Measurements from ENCODE around the gene COPS3. TPM values are rescaled to one million over a fixed set of nuclear protein-coding genes. Genes with fewer than 3 reads are reported as not detected.

The COPS3 gene
- total RNA-seq, 4 donors from 2014 or later = 21.4 to 36.3 (median 29.4) TPM

DNA sequence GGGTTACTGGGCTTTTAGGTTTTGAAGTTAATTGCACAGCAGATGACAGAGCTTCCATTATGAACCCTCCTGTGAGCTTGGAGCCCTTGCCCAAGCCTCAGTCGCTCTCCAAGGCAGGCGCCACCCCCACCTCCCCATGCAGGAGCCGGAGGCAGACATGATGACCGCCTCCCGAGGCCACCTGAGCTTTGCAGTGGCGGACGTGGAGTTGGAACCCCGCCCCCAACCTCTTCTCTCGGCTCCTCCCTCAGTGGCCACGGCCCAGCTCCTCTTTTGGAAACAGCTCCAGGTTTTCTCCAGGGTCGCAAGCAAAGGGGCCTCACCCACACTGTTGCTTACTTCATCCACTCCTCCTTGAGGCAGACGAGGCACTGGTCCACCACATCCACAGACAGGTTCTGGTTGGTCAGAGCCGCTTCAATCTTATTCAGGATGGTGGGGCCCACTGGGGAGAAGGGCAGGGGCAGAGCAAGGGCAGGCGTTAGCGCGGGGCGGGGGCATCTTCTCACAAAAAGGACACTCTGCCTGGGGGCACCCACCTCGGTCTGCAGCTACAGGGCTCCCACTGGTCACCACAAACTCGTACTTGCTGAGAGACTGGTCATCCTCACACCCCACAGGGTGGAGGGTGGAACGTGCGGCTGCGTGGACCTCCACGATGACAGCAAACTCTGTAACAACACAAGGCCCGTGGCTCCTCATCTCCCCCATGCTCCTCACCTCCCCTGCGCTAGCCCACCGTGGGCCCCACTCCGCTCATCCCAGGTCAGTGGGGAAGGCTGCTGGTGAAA, 66.2 kb downstream of the COPS3 start:
- no peaks in the 10 kb centered on the region for H3K4me1 ChIP-seq
- no peak for TF ChIP-seq POLR2A (IDR thresholded peaks at IDR 0.05)
- TF ChIP-seq, protein P1, sequence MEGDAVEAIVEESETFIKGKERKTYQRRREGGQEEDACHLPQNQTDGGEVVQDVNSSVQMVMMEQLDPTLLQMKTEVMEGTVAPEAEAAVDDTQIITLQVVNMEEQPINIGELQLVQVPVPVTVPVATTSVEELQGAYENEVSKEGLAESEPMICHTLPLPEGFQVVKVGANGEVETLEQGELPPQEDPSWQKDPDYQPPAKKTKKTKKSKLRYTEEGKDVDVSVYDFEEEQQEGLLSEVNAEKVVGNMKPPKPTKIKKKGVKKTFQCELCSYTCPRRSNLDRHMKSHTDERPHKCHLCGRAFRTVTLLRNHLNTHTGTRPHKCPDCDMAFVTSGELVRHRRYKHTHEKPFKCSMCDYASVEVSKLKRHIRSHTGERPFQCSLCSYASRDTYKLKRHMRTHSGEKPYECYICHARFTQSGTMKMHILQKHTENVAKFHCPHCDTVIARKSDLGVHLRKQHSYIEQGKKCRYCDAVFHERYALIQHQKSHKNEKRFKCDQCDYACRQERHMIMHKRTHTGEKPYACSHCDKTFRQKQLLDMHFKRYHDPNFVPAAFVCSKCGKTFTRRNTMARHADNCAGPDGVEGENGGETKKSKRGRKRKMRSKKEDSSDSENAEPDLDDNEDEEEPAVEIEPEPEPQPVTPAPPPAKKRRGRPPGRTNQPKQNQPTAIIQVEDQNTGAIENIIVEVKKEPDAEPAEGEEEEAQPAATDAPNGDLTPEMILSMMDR (IDR thresholded peaks at IDR 0.05) = no peak
- H3K36me3 ChIP-seq = peaks cover 0 to 86% (median 0%) of the 10 kb centered on the region in 3 donors
- DNase-seq = no peak
- H3K4me3 ChIP-seq = no peak overlapping the region
- no peaks in the 10 kb centered on the region for H3K27me3 ChIP-seq
- H3K27ac ChIP-seq = no peak overlapping the region
- H3K9me3 ChIP-seq = no peaks in the 10 kb centered on the region

DNA sequence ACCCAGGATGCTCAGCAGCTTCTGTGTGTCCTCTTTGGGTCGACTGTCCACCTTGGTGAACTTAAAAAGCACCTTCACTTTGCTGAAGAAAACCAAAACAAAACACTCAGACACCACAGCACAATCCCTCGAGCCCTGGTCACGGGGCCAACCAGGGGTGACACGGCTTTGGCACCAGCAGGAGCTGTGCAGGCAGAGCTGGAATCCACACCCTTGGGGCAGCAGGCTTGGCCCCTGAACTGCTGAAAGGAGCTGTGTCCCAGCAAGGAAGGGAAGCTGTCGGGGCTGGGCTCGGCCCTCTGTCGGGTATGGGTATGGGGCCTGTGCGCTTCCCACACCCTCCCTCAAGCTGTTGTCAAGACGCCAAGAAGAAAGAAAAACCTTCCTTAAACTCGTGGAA, 67.3 kb downstream of the COPS3 start:
- Histone ChIP-seq H3K9me3 (no peaks in the 10 kb centered on the region), H3K27ac (no peak overlapping the region), H3K27me3 (no peaks in the 10 kb centered on the region), H3K36me3 (peaks cover 0 to 77% (median 0%) of the 10 kb centered on the region in 3 donors), H3K4me1 (no peaks in the 10 kb centered on the region), H3K4me3 (no peak overlapping the region)
- no peak for DNase-seq
- TF ChIP-seq POLR2A (IDR thresholded peaks at IDR 0.05) = no peak
- TF ChIP-seq, protein P1 (IDR thresholded peaks at IDR 0.05) = no peak

DNA sequence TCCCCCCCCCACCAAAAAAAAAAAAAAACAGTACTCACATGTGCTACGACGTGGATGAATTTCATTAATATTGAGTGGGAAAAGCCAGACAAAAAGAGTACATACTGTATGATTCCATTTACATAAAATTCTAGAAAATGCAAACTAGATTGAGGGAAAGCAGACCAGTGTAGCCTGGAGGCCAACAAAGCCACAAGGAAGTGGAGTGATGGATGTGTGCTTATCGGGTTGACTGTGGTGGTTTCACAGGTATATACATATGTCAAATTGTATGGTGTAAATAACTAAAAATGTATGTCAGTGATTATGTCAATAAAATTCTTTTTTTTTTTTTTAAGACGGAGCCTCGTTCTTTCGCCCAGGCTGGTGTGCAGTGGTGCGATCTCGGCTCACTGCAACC, 73.0 kb downstream of the COPS3 start:
- Histone ChIP-seq H3K9me3 (no peaks in the 10 kb centered on the region), H3K27me3 (no peaks in the 10 kb centered on the region), H3K27ac (no peak overlapping the region), H3K4me3 (no peak overlapping the region), H3K36me3 (peaks cover 0 to 19% (median 0%) of the 10 kb centered on the region in 3 donors), H3K4me1 (peaks cover 0 to 30% (median 17%) of the 10 kb centered on the region in 4 donors)
- no peak for DNase-seq
- TF ChIP-seq, protein P1 (IDR thresholded peaks at IDR 0.05) = no peak

DNA sequence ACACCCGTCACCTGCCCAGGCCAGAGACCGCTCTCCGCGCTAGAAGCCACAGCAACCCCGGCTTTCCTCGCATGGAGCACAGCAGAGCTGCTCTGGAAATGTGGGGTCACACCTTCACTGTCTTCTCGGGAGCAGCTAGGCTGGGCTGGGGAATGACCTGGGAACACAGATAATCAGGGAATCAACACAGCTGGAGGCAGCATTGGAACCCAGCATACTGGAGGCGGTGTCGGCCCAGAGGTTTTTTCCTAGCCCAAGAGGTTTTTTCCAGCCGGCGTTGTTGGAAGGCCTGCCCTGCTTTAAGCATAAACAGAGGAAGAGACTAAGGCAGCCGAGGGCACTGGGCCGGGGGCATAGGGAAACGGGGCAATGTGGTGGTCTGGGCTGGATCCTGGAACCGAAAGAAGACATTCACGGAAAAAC, 74.1 kb downstream of the COPS3 start:
- peaks cover 0 to 30% (median 17%) of the 10 kb centered on the region in 4 donors for H3K4me1 ChIP-seq
- no peaks in the 10 kb centered on the region for H3K9me3 ChIP-seq
- no peak for DNase-seq
- peaks cover 0 to 11% (median 0%) of the 10 kb centered on the region in 3 donors for H3K36me3 ChIP-seq
- no peaks in the 10 kb centered on the region for H3K27me3 ChIP-seq
- peak overlapping the region; percentile 71 to 83 (median 80) for H3K27ac ChIP-seq
- peak overlapping the region in 3 of 4 donors; percentile 54 to 66 (median 57) for H3K4me3 ChIP-seq
- TF ChIP-seq POLR2A (IDR thresholded peaks at IDR 0.05) = no peak
- TF ChIP-seq, protein P1 (IDR thresholded peaks at IDR 0.05) = no peak

DNA sequence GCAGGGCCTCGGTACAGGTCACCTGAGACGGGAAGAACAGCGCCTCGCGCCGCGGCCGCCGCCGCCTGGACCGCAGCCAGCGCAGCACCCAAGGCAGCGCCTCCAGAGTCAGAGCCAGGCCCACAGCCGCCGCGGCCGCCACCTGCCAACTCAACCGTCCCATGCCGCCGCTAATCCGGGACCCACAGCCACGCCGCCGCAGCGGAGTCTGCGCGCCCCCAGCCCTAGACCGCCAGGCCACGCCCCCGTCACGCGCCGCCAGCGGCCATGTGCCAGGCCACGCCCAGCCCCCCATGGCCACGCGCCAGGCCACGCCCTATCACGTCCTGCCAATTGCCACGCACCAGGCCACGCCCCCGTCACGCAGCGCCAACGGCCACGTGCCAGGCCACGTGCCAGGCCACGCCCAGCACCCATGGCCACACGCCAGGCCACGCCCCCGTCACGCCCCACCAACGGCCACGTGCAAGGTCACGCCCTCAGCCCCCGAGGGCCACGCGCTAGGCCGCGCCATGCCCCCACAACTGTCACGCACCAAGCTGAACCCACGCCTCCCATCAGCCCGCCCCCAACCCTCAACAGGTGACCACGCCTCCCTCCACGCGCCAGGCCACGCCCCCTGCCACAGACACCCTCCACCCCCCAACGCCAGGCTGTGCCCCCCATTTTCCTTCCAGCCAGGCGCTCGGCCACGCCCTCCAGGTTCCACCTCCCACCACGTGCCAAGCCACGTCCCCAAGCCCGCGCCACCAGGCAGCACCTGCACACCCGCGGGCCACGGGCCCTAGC, 74.7 kb downstream of the COPS3 start, which contains the start of gene PLD6:
Gene PLD6, minus strand, starts transcription at position 210 of the 789 bp plus-strand sequence. Its CDS starts 47 bp downstream, at position 163.
- DNase-seq = peak; percentile 87 to 94 (median 94)
- H3K9me3 ChIP-seq = no peaks in the 10 kb centered on the region
- peaks cover 0 to 5% (median 0%) of the 10 kb centered on the region in 3 donors for H3K36me3 ChIP-seq
- H3K27ac ChIP-seq = peak within 1 kb of the TSS; percentile 71 to 83 (median 80)
- no peaks in the 10 kb centered on the region for H3K27me3 ChIP-seq
- peak within 1 kb of the TSS; percentile 54 to 66 (median 58) for H3K4me3 ChIP-seq
- TF ChIP-seq, protein P1 (IDR thresholded peaks at IDR 0.05) = peak in 3 of 6 experiments; percentile 3 to 9 (median 9)
- TF ChIP-seq POLR2A (IDR thresholded peaks at IDR 0.05) = no peak
- peaks cover 0 to 33% (median 17%) of the 10 kb centered on the region in 4 donors for H3K4me1 ChIP-seq

All from Peyer's patch (tissue), 4 donors.